LNCAP (cell line): Measurements from ENCODE around the gene AKT2.

Source experiments
- CTCF ChIP-seq: fragments of 450-650 bp; IDR thresholded peaks from 2 replicates; pipeline ENCODE4 v1.5.1; 2017; ENCODE audit warnings: mild to moderate bottlenecking

The AKT2 gene

GRCh38 chr19:40294560-40294959 lies 9.4 kb upstream of the AKT2 start:
- TF ChIP-seq CTCF: no peak

- TF ChIP-seq CTCF: no peak
Observed at GRCh38 chr19:40286971-40287421, 1.9 kb upstream of the AKT2 start.

- TF ChIP-seq CTCF: no peak
Observed at GRCh38 chr19:40286235-40286970, 1.3 kb upstream of the AKT2 start.

GRCh38 chr19:40285353-40286234 lies 449 bp upstream of the AKT2 start:
- no peak for TF ChIP-seq CTCF

GRCh38 chr19:40284251-40284500 lies 969 bp downstream of the AKT2 start:
- TF ChIP-seq CTCF: no peak

- no peak for TF ChIP-seq CTCF
Observed at GRCh38 chr19:40283414-40284250, 1.5 kb downstream of the AKT2 start.

- no peak for TF ChIP-seq CTCF
Observed at GRCh38 chr19:40282920-40283319, 2.2 kb downstream of the AKT2 start.
